Osteoblast (primary cell): ENCODE measurements around the gene GABRB2. TPM values are rescaled to one million over a fixed set of nuclear protein-coding genes. Genes with fewer than 3 reads are reported as not detected.
A peak's percentile ranks its signal among the peaks of the same experiment; 100 is the strongest.

Experiments used
- DNase-seq: peaks from one replicate; pipeline ENCODE4 v3.0.0; 2011; ENCODE audit warnings: low spot score, mixed read lengths; ENCODE audit not compliant: insufficient read length; ENCODE audit errors: missing footprints
- H2AFZ ChIP-seq: 2 replicates; pipeline ENCODE4 v1.6.0; 2011; ENCODE audit warnings: mild to moderate bottlenecking, low read length
- H3K27ac ChIP-seq: 2 replicates; pipeline ENCODE4 v1.5.1; 2011; ENCODE audit warnings: mild to moderate bottlenecking, low read depth, low read length, moderate library complexity
- H3K27me3 ChIP-seq: 2 replicates; pipeline ENCODE4 v1.6.0; 2012; ENCODE audit warnings: mild to moderate bottlenecking, control low read depth, inconsistent platforms, low read length, moderate library complexity; ENCODE audit not compliant: insufficient read depth
- H3K36me3 ChIP-seq: 2 replicates; pipeline ENCODE4 v1.5.1; 2011; ENCODE audit warnings: mild to moderate bottlenecking, low read length, control low read depth, moderate library complexity; ENCODE audit not compliant: insufficient read depth
- H3K4me1 ChIP-seq: 2 replicates; pipeline ENCODE4 v1.5.1; 2011; ENCODE audit warnings: mild to moderate bottlenecking, low read length, control low read depth, moderate library complexity; ENCODE audit not compliant: insufficient read depth
- H3K4me2 ChIP-seq: 2 replicates; pipeline ENCODE4 v1.6.0; 2011; ENCODE audit warnings: mild to moderate bottlenecking, low read length; ENCODE audit not compliant: insufficient read depth
- H3K4me3 ChIP-seq: fragments of 200-600 bp; sonication (generic); 3 replicates; pipeline ENCODE4 v1.5.1; 2012; ENCODE audit warnings: mild to moderate bottlenecking, low read length, inconsistent platforms; ENCODE audit not compliant: insufficient read depth
- H3K79me2 ChIP-seq: 2 replicates; pipeline ENCODE4 v1.6.0; 2012; ENCODE audit warnings: mild to moderate bottlenecking, low read length, control low read depth, inconsistent platforms; ENCODE audit not compliant: insufficient read depth
- H3K9me3 ChIP-seq: 2 replicates; pipeline ENCODE4 v1.5.1; 2011; ENCODE audit warnings: low read depth, low read length, control low read depth
- H4K20me1 ChIP-seq: 2 replicates; pipeline ENCODE4 v1.6.0; 2012; ENCODE audit warnings: mild to moderate bottlenecking, low read length, control low read depth; ENCODE audit not compliant: insufficient read depth
- CTCF ChIP-seq: IDR thresholded peaks from 2 replicates; pipeline ENCODE4 v1.5.1; 2011; ENCODE audit warnings: mild to moderate bottlenecking, low read depth, low read length, moderate library complexity; ENCODE audit errors: extremely low read depth
- total RNA-seq: library from RNA; depleted of rRNA; stranded (reverse); fragments of >200 nt; gene quantifications from 2 replicates; pipeline ENCODE4 v1.2.3, GENCODE V29; 2012

GABRB2 gene
- total RNA-seq, 1 donor = 0.72 TPM

GRCh38 chr5:161278739-161279660, 267.5 kb downstream of the GABRB2 start:
- H2AFZ ChIP-seq = no peak overlapping the region
- no peak overlapping the region for H3K4me2 ChIP-seq
- peaks cover 3% of the 10 kb centered on the region for H3K9me3 ChIP-seq
- H3K4me1 ChIP-seq = no peaks in the 10 kb centered on the region
- H3K27me3 ChIP-seq = no peaks in the 10 kb centered on the region
- H3K79me2 ChIP-seq = no peaks in the 10 kb centered on the region
- H3K27ac ChIP-seq = no peak overlapping the region
- H4K20me1 ChIP-seq = no peaks in the 10 kb centered on the region
- DNase-seq = no peak
- no peaks in the 10 kb centered on the region for H3K36me3 ChIP-seq
- H3K4me3 ChIP-seq = no peak overlapping the region
- TF ChIP-seq CTCF = no peak

GRCh38 chr5:161277011-161277410, 269.5 kb downstream of the GABRB2 start:
- no peaks in the 10 kb centered on the region for H3K79me2 ChIP-seq
- H3K9me3 ChIP-seq = peaks cover 3% of the 10 kb centered on the region
- H4K20me1 ChIP-seq = no peaks in the 10 kb centered on the region
- no peaks in the 10 kb centered on the region for H3K4me1 ChIP-seq
- no peak for DNase-seq
- H3K36me3 ChIP-seq = no peaks in the 10 kb centered on the region
- no peak overlapping the region for H3K27ac ChIP-seq
- H2AFZ ChIP-seq = no peak overlapping the region
- no peaks in the 10 kb centered on the region for H3K27me3 ChIP-seq
- TF ChIP-seq CTCF = no peak
- H3K4me3 ChIP-seq = no peak overlapping the region
- no peak overlapping the region for H3K4me2 ChIP-seq

- H2AFZ ChIP-seq = no peak overlapping the region
- no peaks in the 10 kb centered on the region for H3K27me3 ChIP-seq
- no peak overlapping the region for H3K27ac ChIP-seq
- H3K4me1 ChIP-seq = no peaks in the 10 kb centered on the region
- H3K4me2 ChIP-seq = no peak overlapping the region
- no peak for DNase-seq
- H4K20me1 ChIP-seq = no peaks in the 10 kb centered on the region
- no peak overlapping the region for H3K4me3 ChIP-seq
- TF ChIP-seq CTCF = no peak
- H3K79me2 ChIP-seq = no peaks in the 10 kb centered on the region
- no peaks in the 10 kb centered on the region for H3K36me3 ChIP-seq
- H3K9me3 ChIP-seq = peaks cover 4% of the 10 kb centered on the region
These were observed 271.6 kb downstream of the GABRB2 start for GRCh38 chr5:161274951-161275350.

GRCh38 chr5:161273410-161273809, 273.1 kb downstream of the GABRB2 start:
- Histone ChIP-seq H2AFZ (no peak overlapping the region), H3K9me3 (peaks cover 4% of the 10 kb centered on the region), H3K4me1 (no peaks in the 10 kb centered on the region), H3K36me3 (no peaks in the 10 kb centered on the region), H3K27me3 (no peaks in the 10 kb centered on the region), H3K27ac (no peak overlapping the region), H4K20me1 (no peaks in the 10 kb centered on the region), H3K4me3 (no peak overlapping the region), H3K4me2 (no peak overlapping the region), H3K79me2 (no peaks in the 10 kb centered on the region)
- peak; percentile 35 for DNase-seq
- no peak for TF ChIP-seq CTCF
